HG02870 (cell line): ENCODE results near the gene ZNF236.

Source experiments
- ATAC-seq: cut with Tn5 transposase; IDR thresholded peaks from one replicate; pipeline ENCODE4 v1.9.1; 2021; ENCODE audit warnings: mild to moderate bottlenecking, moderate library complexity; ENCODE audit not compliant: unreplicated experiment

Gene ZNF236

DNA sequence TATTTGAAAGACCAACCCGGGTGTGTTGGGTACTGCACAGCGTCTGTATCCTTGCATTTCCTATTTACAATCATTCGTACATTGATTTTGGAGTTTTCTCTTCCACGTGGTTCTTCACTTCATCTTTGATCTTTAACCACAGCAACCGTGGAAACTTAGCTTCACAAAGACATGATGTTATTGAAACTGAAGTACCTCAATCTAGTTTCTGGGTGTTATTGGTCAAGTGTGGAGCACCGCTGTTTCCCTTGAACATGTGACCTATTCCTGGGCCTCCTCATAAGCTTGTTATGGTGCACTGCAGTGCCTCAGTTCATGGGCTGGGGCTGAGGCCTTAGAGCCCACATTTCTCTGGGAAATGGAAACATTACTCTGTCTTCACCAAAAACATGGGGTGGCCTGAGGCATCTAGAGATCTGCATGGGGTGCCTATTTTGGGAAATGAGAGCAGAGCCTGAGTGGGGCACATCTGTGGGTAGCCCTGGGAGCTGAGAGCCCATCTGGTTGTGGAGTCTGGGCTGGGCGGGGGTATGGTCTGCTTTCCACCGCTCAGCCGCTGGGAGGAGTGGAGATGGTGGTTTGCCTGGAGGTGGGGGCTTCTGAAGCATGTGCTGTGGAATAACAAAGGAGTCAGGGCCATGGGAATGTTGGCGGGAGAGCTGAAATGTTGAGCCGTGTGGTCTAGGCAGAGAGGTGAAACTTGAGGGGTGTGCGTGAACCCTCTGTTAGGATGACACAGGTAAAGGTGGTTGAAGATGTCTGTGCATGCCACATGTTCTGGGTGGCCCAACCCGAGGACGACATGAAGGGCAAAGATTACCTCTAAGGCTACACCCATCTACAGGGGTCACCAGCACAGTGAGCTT is 37.4 kb downstream of the ZNF236 start:
- peak; percentile 99 for ATAC-seq

DNA sequence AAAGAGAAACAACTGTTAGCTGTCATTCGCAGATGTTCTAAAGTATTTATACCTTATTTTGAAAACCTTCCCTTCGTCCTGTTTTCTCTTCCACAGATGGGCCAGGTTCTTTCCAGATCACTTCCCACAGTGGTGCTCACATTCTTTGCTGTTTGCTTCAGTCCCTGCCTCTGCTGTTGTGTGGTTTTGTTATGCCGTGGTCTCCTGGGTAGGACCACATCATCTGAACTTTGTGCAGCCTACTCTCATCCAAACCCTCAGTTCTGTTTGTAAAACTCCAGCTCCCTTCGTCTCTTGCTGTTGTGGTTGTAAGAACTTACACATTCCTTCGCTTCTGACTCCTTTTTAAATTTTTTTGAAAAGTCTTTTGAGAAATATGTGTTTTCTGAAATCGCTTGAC is 38.1 kb downstream of the ZNF236 start:
- ATAC-seq = no peak

DNA sequence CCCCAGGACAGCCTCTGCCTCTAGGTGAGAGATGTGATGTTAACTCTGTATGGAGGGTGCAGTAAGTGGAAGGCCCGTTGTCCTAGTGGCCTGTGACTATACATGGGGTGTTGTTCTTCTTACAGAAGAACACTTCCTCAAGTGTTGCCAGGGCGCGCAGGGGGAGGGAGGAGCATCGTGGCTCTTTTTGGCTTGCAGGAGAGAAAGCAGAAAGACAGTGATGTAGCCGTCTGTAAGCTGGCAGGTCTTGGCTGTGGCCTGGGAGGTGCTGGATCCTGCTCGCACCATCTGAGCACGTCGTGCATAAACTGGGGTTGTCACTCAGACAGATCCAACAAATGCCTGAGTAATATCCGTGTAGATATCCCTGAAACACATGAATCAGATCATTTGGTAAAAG is 44.3 kb downstream of the ZNF236 start:
- no peak for ATAC-seq

DNA sequence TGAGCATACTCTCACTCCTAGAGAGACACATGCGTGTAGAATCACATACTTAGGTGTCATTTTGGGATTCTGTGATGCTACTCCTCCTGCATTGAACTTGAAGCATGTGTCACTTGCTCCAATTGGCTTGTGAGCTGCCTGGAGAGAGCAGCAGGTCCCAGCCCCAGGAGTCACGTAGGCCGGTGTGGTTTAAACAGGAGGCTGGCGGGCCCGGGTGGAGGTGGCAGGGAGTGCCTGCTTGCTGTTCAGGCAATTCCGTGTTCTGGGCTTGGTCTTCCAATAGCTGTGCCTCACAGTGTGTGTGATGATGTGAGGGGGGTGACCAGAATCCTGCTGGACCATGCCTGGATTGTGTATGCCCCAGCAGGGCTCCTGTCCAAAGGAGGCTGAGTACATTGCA is 51.0 kb downstream of the ZNF236 start:
- no peak for ATAC-seq

DNA sequence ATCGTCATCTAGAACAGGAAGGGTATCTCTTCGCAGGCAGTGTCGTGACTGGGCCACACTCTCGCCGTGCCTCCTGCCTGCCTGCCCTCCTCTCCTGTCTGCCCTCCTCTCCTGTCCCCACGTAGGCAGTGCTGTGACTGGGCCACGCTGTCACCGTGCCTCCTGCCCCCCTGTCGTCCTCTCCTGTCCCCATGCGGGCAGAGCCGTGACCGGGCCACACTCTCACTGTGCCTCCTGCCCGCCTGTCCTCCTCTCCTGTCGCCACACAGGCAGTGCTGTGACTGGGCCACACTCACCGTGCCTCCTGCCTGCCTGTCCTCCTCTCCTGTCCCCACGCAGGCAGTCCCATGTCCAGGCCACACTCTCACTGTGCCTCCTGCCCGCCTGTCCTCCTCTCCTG is 51.4 kb downstream of the ZNF236 start:
- ATAC-seq = no peak

DNA sequence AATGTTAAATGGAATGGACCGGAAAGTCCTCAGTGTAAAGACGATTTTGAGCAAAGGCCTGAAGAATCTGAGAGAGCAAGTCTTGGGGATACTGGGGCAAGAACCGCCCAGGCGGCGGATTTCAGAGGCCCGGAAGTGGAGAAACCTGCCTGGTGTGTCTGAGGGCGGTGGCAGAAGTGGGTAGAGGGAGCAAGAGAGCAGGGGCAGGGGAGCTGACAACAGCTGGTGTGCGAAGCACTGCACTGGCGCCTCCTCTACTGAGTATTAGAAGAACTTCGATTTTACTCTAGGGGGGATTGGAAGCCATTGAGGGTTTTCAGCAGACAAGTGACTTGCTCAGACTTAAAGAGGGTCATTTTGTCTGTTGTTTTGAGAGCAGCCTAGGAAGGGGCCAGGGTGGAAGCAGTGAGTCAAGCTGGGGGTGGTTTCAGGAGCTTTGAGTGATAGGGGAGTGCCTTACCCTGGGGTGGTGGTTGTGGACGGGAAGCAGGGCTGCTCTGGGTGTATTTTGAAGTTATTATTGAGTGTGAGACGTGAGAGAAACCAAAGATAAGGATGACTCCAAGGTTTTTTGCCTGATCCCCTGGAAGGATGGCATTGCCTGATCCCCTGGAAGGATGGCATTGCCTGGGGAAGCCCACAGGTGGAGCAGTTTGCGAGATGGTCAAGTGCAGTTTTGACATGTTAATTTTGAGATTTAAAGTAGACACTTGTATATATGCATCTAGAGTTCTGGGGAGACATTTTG is 52.5 kb downstream of the ZNF236 start:
- peak; percentile 21 for ATAC-seq

DNA sequence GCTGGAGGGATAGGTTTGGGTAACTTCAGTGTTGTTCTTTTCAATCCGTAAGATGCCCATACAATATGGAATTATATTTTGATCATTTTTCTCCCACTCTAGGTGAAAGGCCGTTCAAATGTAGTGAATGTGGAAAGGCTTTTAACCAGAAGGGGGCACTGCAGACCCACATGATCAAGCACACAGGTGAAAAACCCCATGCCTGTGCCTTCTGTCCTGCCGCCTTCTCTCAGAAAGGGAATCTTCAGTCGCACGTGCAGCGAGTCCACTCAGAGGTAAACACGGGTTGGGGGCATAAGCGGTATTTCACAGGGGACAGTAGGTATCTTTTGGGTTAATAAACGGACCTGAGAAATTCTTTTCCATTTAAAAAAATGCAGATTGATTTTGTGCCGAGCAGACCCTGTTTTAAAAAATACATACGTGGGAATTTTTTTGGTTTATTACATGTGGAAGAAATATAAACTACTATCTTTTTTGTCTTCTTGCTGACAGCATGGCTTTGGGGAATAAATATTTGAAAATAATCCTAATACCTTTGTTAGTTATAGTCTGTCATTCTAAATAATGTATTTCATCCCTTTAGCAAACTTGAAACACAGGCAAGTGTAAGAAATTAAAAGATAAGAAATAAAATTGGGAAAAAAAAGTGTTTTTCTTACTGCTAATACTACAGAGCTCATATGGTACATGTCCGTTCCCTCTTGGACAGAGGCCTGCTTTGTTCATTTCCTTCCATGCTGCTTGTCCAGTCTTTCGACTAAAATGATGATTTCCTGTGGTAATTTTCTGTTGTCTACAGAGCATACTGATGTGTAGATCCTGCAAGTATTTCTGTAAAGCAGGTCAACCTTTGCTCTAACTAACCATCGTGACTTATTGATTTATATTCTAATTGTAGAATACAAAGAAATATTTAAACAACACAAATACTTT is 53.3 kb downstream of the ZNF236 start:
- peak; percentile 48 for ATAC-seq

DNA sequence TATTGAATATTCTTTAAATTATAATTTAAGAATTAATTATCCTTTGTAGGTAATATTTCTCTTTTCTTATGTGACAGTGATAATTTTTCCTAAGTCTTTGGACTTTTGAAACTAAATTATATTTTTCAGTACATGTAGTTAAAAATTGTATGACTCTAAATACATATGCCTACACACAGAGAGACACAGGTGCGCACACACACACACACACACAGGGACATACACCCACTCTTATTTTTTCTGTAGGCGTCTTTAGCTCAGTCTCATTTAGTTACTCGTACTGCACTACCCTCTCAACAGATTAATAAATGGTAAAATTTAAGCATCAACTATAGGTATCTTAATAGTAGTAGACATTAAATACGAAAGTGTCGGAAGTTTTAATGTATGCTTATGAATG is 56.1 kb downstream of the ZNF236 start:
- ATAC-seq = no peak

DNA sequence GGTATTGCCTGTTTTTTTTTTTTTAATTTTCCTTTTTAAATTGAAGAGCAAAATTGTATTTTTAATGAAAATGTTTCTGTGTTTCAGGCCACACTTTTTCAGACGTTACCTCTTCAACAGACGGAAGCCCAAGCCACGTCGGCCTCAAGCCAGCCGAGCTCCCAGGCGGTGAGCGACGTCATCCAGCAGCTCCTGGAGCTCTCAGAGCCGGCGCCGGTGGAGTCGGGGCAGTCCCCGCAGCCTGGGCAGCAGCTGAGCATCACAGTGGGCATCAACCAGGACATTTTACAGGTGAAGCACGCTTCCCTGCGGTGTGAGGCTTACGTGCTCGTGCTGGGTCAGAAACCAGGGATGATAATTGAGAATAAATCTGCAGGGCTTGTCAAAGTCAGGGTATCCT is 57.7 kb downstream of the ZNF236 start:
- ATAC-seq = no peak

DNA sequence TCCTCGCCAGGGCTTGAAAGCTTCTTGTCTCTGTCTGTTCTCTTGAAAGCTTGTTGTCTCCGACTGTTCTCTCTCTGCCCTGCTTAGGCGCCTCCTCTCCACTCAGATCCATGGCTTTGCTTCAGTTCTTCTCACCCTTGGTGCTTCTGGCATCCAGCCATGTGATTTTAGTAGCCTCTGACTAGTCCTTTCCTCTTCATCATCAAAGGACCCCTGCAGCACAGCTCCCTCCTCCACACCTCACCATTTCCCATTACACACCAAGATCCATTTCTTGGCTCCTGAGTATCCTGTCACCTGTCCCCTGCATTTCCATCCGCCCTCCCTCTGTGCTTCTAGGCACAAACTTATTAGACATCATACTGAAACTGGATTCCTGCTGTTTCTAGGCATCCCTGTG is 59.4 kb downstream of the ZNF236 start:
- ATAC-seq = no peak

DNA sequence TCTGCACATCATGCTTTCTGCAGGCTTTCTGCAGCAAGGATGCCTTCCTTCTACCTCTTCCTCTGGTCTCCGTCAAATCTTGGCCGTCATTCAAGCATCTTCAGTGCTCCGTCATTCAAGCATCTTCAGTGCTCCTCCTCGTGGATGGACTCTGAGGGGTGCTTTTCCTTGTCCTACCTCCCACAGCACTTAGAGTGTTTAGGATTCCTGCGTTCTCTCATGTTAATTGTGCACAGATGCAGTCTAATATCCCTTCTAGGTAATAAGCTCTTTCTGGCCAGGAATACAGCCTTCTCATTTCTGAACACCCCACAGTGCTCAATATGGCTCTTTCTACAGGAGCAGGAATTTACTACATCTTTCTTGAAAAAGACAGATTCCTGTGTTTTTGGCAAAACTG is 59.8 kb downstream of the ZNF236 start:
- ATAC-seq = no peak

DNA sequence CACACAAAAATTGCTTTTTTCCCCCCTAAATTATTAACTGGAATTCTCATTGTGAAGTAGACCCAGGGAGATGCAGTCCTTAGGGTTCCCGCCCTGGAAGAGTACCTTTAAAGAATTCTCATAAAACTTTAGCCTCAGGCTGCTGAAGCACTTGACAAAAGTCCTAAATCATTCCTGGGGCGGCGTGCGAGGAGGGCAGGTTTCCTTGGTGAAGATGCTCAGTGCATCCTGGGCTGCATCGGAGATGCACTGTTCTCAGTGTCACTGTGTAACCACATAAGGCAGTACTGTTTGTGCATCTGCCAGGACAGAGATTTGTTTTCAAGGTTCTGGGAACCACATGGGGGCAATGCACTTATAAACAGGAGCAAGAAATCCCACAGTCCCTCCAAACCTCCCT is 62.6 kb downstream of the ZNF236 start:
- no peak for ATAC-seq

DNA sequence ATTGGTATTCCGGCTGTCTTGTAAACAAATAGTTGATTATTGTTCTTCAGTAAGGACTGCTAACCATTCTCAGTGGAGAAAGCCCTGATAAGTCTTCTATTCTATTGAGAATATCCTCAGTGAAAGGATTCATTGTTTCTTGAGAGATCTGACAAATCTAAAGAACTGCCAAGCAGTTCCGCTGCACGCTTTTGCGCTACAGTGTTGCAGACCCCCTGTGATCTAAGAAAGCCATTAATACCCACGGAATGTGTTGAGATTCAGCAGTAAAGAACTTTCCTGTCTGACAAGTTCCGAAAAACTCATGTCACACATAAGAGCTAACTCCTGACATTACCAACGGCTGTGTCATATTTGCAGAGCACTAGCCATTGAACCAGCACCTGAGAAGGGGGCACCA is 63.8 kb downstream of the ZNF236 start:
- no peak for ATAC-seq

DNA sequence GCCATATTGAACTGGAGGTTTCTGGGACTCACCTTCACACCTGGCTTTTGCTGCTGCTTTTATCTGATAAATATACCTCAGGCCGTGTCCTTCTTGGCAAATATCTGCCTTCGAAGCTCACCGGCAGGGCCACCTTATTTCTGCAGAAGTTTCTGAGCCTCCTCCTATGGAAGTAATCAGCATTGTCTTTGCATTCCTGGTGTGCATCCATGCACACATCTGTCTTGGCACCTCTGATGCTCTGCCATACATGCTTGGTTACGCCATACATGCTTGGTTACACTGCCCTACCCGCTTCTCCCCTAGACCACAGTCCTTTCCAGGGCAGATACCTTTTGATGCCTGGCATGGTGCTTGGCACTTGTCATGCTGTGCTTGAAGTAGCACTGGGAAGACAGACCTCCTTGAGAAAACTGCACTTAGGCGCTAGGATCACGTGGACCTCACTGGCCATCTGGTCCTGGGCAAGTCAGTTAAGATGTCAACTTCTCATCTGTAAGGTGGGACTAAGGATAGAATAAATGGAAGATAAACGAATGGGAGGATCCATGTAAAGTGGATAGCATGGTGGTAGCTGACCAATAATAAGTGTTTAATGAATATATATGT is 66.8 kb downstream of the ZNF236 start:
- no peak for ATAC-seq

DNA sequence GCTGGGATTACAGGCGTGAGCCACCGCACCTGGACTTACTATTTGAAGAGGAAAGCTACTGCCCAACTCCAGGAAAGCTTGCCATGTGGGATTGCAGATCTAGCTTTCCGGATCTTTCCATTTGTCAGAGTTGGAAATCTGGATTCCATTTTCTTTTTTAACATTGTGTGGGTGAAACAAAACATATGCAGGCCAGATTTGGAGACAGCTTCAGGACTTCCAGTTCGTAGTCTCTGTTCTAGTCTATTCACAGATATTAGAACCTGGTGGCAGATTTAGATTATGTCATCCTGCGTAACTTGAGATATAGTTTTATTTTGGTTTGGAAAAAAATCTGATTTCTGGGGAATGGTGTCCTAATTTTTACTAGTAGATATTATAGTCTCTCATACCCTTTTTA is 70.5 kb downstream of the ZNF236 start:
- ATAC-seq = no peak

DNA sequence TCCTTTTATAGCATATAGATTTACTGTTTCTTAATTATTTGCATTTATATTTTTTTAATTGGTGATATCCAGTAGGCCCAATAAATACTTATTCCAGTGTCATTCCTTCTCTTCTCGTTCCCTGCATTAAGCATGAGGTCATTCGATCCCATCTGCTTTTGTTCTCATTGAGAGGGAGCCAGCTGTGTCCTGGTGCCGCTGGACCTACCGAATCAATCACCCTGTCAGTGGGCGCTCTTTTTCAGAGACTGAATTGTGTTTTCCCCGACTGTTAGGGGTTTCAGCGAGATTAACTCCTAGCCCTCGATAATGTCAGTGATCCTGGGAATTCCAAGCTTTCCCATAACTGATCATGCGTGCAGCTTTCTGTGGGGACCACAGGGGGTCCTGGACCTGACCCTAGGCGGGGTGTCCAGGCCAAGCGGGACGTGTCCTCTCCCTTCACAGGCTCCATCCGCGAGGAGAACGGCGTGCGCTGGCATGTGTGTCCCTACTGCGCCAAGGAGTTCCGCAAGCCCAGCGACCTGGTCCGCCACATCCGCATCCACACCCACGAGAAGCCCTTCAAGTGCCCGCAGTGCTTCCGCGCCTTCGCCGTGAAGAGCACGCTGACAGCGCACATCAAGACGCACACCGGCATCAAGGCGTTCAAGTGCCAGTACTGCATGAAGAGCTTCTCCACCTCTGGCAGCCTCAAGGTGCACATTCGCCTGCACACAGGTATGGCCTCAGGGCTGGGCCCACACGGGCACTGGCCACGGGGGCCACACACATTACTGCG is 72.4 kb downstream of the ZNF236 start:
- no peak for ATAC-seq

DNA sequence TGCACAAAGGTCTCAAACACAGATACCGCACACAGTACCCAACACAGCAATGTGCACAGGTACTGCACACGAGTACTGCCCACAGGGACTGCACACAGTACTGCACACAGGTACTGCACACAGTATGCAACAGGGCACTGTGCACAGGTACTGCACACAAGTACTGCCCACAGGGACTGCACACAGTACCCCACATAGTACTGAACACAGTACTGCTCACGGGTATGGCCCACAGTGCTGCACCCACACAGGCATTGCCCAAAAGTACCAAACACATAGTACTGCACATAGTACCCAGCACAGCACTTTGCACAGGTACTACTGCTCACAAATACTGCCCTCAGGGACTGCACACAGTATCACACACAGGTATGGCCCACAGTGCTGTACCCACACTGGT is 73.1 kb downstream of the ZNF236 start:
- no peak for ATAC-seq

DNA sequence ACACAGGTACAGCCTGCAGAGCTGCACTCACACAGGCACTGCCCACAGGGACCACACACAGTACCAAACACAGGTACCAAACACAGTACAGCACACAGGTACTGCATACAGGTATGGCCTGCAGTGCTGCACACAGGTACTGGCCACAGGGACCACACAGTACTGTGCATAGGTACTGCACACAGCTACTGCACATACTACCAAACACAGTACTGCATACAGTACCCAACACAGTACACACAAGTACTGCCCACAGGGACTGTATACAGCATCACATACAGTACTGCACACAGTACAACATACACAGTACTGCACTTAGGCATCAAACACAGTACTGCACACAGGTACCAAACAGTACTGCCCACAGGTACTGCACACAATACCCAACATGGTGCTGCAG is 74.3 kb downstream of the ZNF236 start:
- no peak for ATAC-seq

DNA sequence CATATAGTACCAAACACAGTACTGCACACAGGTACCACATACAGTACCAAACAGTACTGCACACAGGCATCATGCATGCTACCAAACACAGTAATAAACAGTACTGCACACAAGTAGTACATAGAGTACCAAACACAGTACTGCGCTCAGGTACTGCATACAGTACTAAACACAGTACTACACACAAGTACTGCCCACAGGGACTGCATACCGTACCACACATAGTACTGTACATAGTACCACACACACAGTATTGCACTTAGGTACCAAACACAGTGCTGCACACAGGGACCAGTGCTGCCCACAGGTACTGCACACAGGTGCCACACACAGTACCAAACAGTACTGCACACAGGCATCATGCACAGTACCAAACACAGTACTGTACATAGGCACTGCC is 74.9 kb downstream of the ZNF236 start:
- ATAC-seq = no peak

DNA sequence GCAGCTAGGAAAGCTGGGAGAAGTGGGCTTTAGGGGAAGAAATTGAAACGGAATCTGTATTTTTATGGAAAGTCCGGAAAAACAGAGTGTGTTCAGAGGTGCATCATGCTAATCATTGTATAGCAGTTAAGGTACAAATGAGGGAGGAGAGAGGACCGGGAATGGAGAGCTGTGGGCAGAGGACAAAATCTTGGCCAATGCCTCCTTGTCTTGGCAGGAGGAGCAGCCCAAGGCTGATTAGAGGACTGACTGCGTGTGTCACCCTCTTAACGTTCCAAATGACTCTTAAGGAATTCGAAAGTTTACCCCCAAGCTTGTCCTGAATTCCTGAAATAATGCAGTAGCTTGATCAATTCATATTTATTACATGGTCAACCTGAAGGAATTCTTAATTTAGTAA is 81.0 kb downstream of the ZNF236 start:
- no peak for ATAC-seq
